ENCODE measurements around the gene DMAP1.

DMAP1 gene

GRCh38 chr1:44229435-44230167, 16.3 kb downstream of the DMAP1 start:
- DNase-seq, result no peak

GRCh38 chr1:44230796-44231195, 17.5 kb downstream of the DMAP1 start:
- no peak for DNase-seq

DNA sequence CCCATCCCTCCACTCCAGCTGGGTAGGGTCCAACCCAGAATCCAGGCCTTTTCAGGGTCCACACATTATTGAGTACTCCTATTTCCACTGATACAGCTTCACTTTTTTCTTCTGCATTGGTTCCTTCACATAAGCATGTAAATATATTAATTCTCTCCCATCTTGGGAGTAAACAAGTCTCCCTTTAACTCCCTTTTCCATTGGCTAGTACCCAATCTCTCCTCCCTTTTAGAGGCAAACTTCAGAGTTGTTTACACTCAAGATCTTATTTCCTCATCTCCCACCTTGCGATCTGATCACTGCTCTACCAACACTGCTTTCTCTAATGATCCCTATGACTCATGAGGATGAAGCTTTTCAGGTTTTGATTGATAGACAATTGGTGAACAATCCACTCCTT, 20.3 kb downstream of the DMAP1 start:
- no peak for DNase-seq

GRCh38 chr1:44235808-44236207, 22.5 kb downstream of the DMAP1 start:
- no peak for DNase-seq

DNA sequence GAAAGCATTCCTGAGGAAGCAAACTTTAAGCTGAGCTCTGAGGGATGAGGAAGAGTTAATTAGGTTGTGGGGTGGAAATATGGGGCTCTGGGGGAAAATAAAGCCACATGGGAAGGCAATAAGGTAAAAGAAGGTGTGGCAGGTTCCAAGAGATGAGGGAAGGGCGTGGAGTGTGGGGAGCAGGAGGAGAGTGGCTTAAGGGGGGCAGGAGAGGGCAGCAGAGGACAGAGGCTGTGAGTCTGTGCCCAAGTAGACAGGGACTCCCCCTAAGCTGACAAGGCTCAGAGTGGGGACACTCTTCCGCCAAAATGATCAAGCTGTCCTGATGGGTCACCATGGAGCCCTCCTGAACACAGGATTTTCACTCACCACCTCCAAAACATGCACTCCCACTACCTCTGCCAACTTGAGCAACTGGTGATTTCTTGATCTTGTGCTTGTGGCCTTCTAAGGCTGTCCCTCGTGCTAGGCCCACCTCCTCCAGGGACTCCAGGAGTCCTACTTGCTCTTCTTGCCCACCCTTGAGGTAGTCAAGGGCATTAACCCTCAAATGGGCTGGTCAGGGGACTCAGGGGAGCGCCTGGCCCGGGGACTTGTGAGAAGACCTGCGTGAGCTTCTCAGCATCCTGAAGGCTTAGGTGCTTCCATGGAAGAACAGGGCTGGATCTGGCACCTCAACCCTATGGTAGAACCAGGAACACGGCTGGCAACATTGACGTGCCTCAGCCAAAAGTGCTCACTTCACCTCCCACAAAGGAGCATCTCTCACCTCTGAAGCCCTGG, 23.4 kb downstream of the DMAP1 start:
- no peak for DNase-seq

- no peak for DNase-seq
Measured at GRCh38 chr1:44237721-44238457, 24.6 kb downstream of the DMAP1 start.

GRCh38 chr1:44238660-44239059, 25.4 kb downstream of the DMAP1 start:
- DNase-seq, result no peak

- DNase-seq, result no peak
Measured at GRCh38 chr1:44239331-44239960, 26.2 kb downstream of the DMAP1 start.

DNA sequence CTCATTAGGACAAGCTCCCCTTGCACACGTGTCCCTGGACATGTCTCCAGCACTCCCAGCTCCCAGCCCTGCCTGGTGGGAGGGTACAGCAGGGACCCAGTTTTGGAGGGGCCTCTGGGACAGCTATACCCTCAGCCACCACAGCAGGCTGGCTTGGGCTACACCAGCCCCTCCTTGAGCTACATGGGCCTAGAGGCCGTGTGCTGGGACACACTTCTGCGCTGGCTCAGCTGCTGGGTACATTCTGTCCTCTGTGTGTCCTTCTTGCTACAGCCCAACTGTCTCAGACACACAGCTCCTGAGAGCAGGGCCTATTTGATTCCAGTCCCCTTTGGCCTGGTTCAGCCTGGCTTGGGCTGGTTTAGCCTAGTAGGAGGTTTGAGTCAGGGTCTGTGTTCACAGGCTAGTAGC, 26.7 kb downstream of the DMAP1 start:
- DNase-seq, result no peak

DNA sequence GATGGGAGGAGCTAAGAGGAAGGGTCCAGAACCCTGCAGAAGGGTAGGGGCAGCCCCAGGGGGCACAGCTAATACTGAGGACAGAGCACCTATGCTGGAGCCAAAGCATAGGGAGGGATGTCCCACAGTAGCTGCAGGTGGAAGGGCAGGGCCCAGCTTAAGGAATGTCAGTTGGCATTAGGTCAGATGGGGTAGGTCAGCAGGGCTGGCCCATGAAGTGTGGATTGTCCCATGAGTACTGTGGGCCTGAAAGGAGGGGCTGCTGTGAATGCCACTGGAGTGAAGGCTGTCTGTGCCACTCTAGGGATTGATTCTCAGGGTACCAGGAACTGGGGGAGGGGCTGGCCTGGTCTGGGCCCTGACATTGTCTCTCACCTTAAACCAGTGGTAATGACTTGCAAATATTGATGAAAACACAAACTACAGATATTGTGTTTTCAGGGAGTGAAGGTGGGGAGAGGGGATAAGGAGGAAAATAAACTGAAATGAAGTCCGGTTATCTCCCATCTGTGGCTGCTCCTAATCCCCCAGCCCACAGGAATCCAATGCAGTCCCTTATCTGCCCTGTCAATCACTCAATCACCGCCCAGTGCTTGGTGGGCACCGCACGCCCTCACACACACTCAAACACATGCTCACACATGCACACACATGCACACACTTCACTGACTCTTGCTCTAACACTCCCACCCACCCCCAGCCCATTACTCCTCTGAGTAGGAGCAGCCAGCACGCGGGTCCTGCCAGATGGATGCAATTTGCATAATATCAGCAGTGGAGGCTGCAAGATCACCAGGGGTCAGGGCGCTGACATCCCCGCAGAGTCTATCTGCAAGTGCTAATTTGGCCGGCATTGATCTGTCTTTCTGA, 27.8 kb downstream of the DMAP1 start:
- no peak for DNase-seq

- no peak for DNase-seq
Measured at GRCh38 chr1:44242746-44243145, 29.5 kb downstream of the DMAP1 start.

GRCh38 chr1:44243782-44244495, 30.7 kb downstream of the DMAP1 start:
- DNase-seq, result no peak

DNA sequence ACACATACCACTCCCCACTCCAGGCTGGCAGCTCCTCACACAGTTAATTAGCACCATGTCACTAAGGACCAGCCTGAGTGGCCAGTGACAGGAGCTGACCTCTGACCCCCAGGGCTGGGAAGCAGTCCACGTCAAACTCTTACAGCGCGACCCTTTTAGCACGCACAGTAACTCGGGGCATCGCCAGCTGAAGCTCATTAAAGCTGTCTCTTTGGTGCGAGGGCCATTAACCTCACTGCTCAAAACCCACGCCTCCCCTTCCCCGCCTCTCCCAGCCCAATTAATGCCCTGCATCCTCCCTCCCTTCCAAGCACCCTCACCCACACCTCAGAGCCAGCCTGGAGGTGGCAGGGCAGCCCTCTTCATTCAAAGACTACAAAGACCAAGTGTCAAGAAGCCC, 31.7 kb downstream of the DMAP1 start:
- DNase-seq, result no peak

DNA sequence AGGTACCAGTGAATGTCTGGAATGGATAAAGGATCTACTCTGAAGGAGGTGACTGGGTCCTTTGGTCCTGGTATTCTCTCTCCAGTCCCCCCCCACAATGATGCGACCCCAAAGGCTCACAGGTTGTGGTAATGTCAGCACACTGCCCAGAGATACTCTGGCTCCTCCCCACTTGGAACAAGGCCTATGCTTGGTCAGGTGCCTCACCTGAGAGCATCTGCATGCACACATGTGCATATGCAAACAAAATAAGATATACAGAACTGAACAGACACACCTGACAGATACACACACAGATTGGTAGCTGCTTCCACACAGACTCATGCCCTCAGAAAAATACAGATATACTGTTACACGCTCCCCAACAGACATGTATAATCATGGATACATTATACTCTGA, 33.5 kb downstream of the DMAP1 start:
- no peak for DNase-seq

DNA sequence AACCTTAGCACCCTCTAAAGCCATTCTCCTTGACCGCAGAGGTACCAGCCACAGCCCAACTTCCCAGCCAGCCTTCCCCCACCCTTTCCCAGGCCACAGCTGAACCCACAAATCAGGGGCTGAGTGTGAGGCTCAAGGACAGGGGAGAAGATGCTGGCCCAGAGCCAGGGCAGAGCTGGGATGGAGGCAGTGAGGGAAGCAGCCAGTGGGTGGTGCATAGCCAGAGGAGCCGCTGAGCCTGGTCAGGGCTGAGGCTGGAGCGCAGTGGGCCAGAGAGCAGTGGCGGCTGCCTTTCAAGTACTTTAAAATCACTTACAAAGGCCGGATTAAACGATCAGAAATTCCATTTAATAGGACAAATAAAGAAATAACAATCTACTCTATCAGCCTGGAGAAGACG, 36.3 kb downstream of the DMAP1 start:
- no peak for DNase-seq

GRCh38 chr1:44250068-44250781, 37.0 kb downstream of the DMAP1 start:
- DNase-seq, result no peak

DNA sequence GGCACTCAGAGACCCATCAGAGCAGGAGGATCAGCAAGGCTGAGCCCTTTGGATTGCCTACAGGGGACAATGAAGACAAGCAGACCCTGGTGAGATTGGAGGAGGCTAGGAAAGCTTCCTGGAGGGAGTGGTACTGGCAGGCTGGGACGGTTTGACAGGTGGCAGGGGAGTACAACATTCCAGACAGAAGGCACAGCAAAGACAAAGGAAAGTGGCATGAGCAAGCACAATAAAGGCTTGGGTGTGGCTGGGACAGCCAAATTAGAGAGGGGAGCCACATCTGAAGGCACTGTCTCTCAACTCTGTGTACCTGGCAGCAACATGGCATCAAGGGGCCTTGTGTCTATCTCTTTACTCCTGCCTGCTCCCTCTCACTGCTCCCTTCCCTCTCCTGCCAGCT, 38.2 kb downstream of the DMAP1 start:
- DNase-seq, result no peak

DNA sequence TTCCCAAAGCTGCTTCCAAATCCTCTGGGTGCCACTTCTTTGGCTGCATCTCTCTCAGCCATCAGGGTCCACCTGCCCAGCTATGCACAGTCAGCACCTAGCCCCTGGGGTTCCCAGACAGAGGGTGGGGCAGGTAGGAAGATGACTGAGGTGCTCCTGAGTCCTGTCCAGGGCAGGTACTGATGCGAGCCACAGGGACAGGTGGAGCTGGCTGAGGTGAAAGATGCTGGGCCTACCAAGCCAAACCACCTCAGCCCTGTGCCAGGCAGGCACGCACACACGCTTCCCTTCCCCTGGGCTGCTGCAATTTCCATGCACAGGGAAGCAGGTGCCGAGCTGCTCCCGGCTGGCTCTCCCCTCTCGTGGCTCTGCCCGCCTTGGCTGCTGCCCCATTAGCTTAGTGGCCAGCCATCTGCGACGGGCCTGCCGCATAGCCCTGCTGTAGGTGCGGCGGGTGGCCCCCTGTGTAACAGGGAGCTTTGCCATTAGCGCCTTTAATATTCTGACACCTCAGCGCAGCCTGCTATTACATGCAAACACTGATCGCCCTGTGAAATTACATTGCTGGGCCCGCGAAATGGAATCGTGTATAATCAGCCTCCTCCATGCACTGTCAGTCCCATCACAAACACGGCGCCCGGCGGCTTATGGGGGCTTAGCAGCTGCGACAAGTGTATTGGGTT, 38.9 kb downstream of the DMAP1 start:
- DNase-seq, result no peak

GRCh38 chr1:44254392-44254910, 41.2 kb downstream of the DMAP1 start:
- DNase-seq, result no peak

All from NCI-H1105 (cell line).